Measurements from ENCODE around the gene SEM1. TPM values are rescaled to one million over a fixed set of nuclear protein-coding genes. Genes with fewer than 3 reads are reported as not detected.
"Not testable (repeated sequence)": the region's sequence is repeated elsewhere in the genome, so short reads cannot be mapped to it uniquely, and the experiment has no call there.

Gene SEM1
- total RNA-seq, 1 donor from 2014 or later, result 35.5 TPM

GRCh38 chr7:96701258-96701657 lies 8.4 kb downstream of the SEM1 start:
- H3K9me3 Mint-ChIP-seq, result no peaks in the 10 kb centered on the region
- H3K4me1 Mint-ChIP-seq, result peaks cover 49% of the 10 kb centered on the region
- no peak overlapping the region for H3K27ac Mint-ChIP-seq
- no peak for ATAC-seq (ENCODE audit: low read depth)
- POLR2A ChIA-PET, result no interaction called here
- TF ChIP-seq CTCF (IDR thresholded peaks at IDR 0.05), result no peak
- no peaks in the 10 kb centered on the region for H3K27me3 Mint-ChIP-seq
- DNase-seq, result no peak
- intact Hi-C loops (cut with micrococcal nuclease), result loop anchor here (10.0 kb wide), 1 partner anchor 376 kb away; the partner anchor contains the start of gene SLC25A13
- CTCF ChIA-PET, result no interaction called here
- no peak overlapping the region for H3K4me3 Mint-ChIP-seq
- H3K36me3 Mint-ChIP-seq (ENCODE audit: low read depth), result peaks cover 39% of the 10 kb centered on the region

- H3K27ac Mint-ChIP-seq, result no peak overlapping the region
These were observed 9.1 kb downstream of the SEM1 start for GRCh38 chr7:96700516-96700915.

GRCh38 chr7:96699219-96699871 lies 10.3 kb downstream of the SEM1 start:
- Mint-ChIP-seq H3K4me3 (no peak overlapping the region), H3K36me3 (ENCODE audit: low read depth) (peaks cover 36% of the 10 kb centered on the region), H3K27ac (no peak overlapping the region), H3K27me3 (no peaks in the 10 kb centered on the region), H3K4me1 (peaks cover 47% of the 10 kb centered on the region), H3K9me3 (no peaks in the 10 kb centered on the region)
- ChIA-PET POLR2A (no interaction called here), CTCF (no interaction called here)
- intact Hi-C loops (cut with micrococcal nuclease), result no loop called here
- ATAC-seq (ENCODE audit: low read depth) (no peak), DNase-seq (no peak)
- TF ChIP-seq CTCF (IDR thresholded peaks at IDR 0.05), result no peak

More at GRCh38 chr7:96700516-96700915, 9.1 kb downstream of the SEM1 start:
- H3K9me3 Mint-ChIP-seq, result no peaks in the 10 kb centered on the region
- no peak for TF ChIP-seq CTCF (IDR thresholded peaks at IDR 0.05)
- no peaks in the 10 kb centered on the region for H3K27me3 Mint-ChIP-seq
- DNase-seq (no peak), ATAC-seq (ENCODE audit: low read depth) (no peak)
- intact Hi-C loops (cut with micrococcal nuclease), result loop anchor here (10.0 kb wide), 1 partner anchor 376 kb away; the partner anchor contains the start of gene SLC25A13
- ChIA-PET CTCF (no interaction called here), POLR2A (no interaction called here)
- H3K4me1 Mint-ChIP-seq, result peaks cover 47% of the 10 kb centered on the region
- peaks cover 34% of the 10 kb centered on the region for H3K36me3 Mint-ChIP-seq (ENCODE audit: low read depth)
- H3K4me3 Mint-ChIP-seq, result no peak overlapping the region

- H3K4me1 Mint-ChIP-seq, result peaks cover 51% of the 10 kb centered on the region
- CTCF ChIA-PET, result not testable (repeated sequence)
These were observed 11.2 kb downstream of the SEM1 start for GRCh38 chr7:96698449-96698848.

GRCh38 chr7:96697822-96698221 lies 11.8 kb downstream of the SEM1 start:
- CTCF ChIA-PET, result no interaction called here

More at GRCh38 chr7:96698449-96698848, 11.2 kb downstream of the SEM1 start:
- H3K27me3 Mint-ChIP-seq; ATAC-seq (ENCODE audit: low read depth); H3K9me3 Mint-ChIP-seq; DNase-seq; H3K27ac Mint-ChIP-seq; H3K4me3 Mint-ChIP-seq; POLR2A ChIA-PET; intact Hi-C loops (cut with micrococcal nuclease): not testable (repeated sequence)
- peaks cover 37% of the 10 kb centered on the region for H3K36me3 Mint-ChIP-seq (ENCODE audit: low read depth)

More at GRCh38 chr7:96697822-96698221, 11.8 kb downstream of the SEM1 start:
- H3K9me3 Mint-ChIP-seq, result no peaks in the 10 kb centered on the region
- DNase-seq (no peak), ATAC-seq (ENCODE audit: low read depth) (no peak)
- H3K36me3 Mint-ChIP-seq (ENCODE audit: low read depth), result peaks cover 39% of the 10 kb centered on the region
- H3K27ac Mint-ChIP-seq, result no peak overlapping the region
- no peak overlapping the region for H3K4me3 Mint-ChIP-seq
- H3K27me3 Mint-ChIP-seq, result no peaks in the 10 kb centered on the region
- H3K4me1 Mint-ChIP-seq, result peaks cover 52% of the 10 kb centered on the region
- POLR2A ChIA-PET, result no interaction called here
- intact Hi-C loops (cut with micrococcal nuclease), result no loop called here
- TF ChIP-seq CTCF (IDR thresholded peaks at IDR 0.05), result no peak

Measured in activated B cell treated with CpG ODN at 0.5 μM for 24 hours (primary cell).